ENCODE data around the gene INO80C.

INO80C gene

GRCh38 chr18:35517715-35518114 is 20.0 kb upstream of the INO80C start:
- Histone ChIP-seq H2AFZ (ENCODE audit: low read depth, low read length) (no peak overlapping the region), H3K9me3 (ENCODE audit: insufficient read depth, low read length, severe bottlenecking) (no peaks in the 10 kb centered on the region), H3K27ac (ENCODE audit: low read length) (no peak overlapping the region), H3K36me3 (ENCODE audit: insufficient read depth, low read length) (no peaks in the 10 kb centered on the region), H3K79me2 (ENCODE audit: insufficient read depth, low read length) (no peaks in the 10 kb centered on the region), H3K9ac (ENCODE audit: low read depth, low read length) (no peak overlapping the region), H3K4me1 (ENCODE audit: insufficient read depth, low read length) (no peaks in the 10 kb centered on the region), H3K27me3 (ENCODE audit: insufficient read depth, low read length, poor library complexity) (no peaks in the 10 kb centered on the region), H4K20me1 (ENCODE audit: insufficient read depth, low read length) (no peaks in the 10 kb centered on the region), H3K4me3 (ENCODE audit: low read depth in 1 of 2, low read length in 2 of 2) (no peak overlapping the region), H3K4me2 (ENCODE audit: insufficient read depth, low read length) (no peak overlapping the region)
- TF ChIP-seq CTCF (IDR thresholded peaks at IDR 0.05; ENCODE audit: borderline replicate concordance, extremely low read depth, low read length, poor library complexity, severe bottlenecking) = no peak
- no peak for TF ChIP-seq EZH2 (IDR thresholded peaks at IDR 0.05; ENCODE audit: borderline replicate concordance, low read depth, low read length, severe bottlenecking)
- ATAC-seq (ENCODE audit: insufficient read depth, low read depth) = no peak
- DNase-seq = no peak

GRCh38 chr18:35516789-35517188 is 19.0 kb upstream of the INO80C start:
- Histone ChIP-seq H3K9me3 (ENCODE audit: insufficient read depth, low read length, severe bottlenecking) (no peaks in the 10 kb centered on the region), H3K4me2 (ENCODE audit: insufficient read depth, low read length) (no peak overlapping the region), H3K79me2 (ENCODE audit: insufficient read depth, low read length) (no peaks in the 10 kb centered on the region), H3K4me1 (ENCODE audit: insufficient read depth, low read length) (no peaks in the 10 kb centered on the region), H2AFZ (ENCODE audit: low read depth, low read length) (no peak overlapping the region), H3K27ac (ENCODE audit: low read length) (no peak overlapping the region), H3K36me3 (ENCODE audit: insufficient read depth, low read length) (no peaks in the 10 kb centered on the region), H3K4me3 (ENCODE audit: low read depth in 1 of 2, low read length in 2 of 2) (no peak overlapping the region), H4K20me1 (ENCODE audit: insufficient read depth, low read length) (no peaks in the 10 kb centered on the region), H3K27me3 (ENCODE audit: insufficient read depth, low read length, poor library complexity) (no peaks in the 10 kb centered on the region), H3K9ac (ENCODE audit: low read depth, low read length) (no peak overlapping the region)
- TF ChIP-seq EZH2 (IDR thresholded peaks at IDR 0.05; ENCODE audit: borderline replicate concordance, low read depth, low read length, severe bottlenecking) (no peak), CTCF (IDR thresholded peaks at IDR 0.05; ENCODE audit: borderline replicate concordance, extremely low read depth, low read length, poor library complexity, severe bottlenecking) (no peak)
- DNase-seq (no peak), ATAC-seq (ENCODE audit: insufficient read depth, low read depth) (no peak)

GRCh38 chr18:35516351-35516750 is 18.6 kb upstream of the INO80C start:
- no peak for DNase-seq
- Histone ChIP-seq H3K9ac (ENCODE audit: low read depth, low read length) (no peak overlapping the region), H4K20me1 (ENCODE audit: insufficient read depth, low read length) (no peaks in the 10 kb centered on the region), H3K79me2 (ENCODE audit: insufficient read depth, low read length) (no peaks in the 10 kb centered on the region), H3K9me3 (ENCODE audit: insufficient read depth, low read length, severe bottlenecking) (no peaks in the 10 kb centered on the region), H2AFZ (ENCODE audit: low read depth, low read length) (no peak overlapping the region), H3K27ac (ENCODE audit: low read length) (no peak overlapping the region), H3K4me3 (ENCODE audit: low read depth in 1 of 2, low read length in 2 of 2) (no peak overlapping the region), H3K27me3 (ENCODE audit: insufficient read depth, low read length, poor library complexity) (no peaks in the 10 kb centered on the region), H3K4me2 (ENCODE audit: insufficient read depth, low read length) (no peak overlapping the region), H3K36me3 (ENCODE audit: insufficient read depth, low read length) (no peaks in the 10 kb centered on the region), H3K4me1 (ENCODE audit: insufficient read depth, low read length) (no peaks in the 10 kb centered on the region)
- no peak for TF ChIP-seq CTCF (IDR thresholded peaks at IDR 0.05; ENCODE audit: borderline replicate concordance, extremely low read depth, low read length, poor library complexity, severe bottlenecking)
- TF ChIP-seq EZH2 (IDR thresholded peaks at IDR 0.05; ENCODE audit: borderline replicate concordance, low read depth, low read length, severe bottlenecking) = no peak
- ATAC-seq (ENCODE audit: insufficient read depth, low read depth) = no peak

Measured in DND-41 (cell line).